Retina (tissue), 1 donor: ENCODE data around the gene CCDC171.

Source experiments
- DNase-seq: peaks from one replicate; pipeline ENCODE4 v3.0.0-alpha.2; 2016

Gene CCDC171

GRCh38 chr9:15885464-15885863 is 332.6 kb downstream of the CCDC171 start:
- DNase-seq: no peak

GRCh38 chr9:15889555-15889954 is 336.7 kb downstream of the CCDC171 start:
- DNase-seq: no peak

- DNase-seq: no peak
Measured at GRCh38 chr9:15901572-15901971, 348.7 kb downstream of the CCDC171 start.

- DNase-seq: no peak
Measured at GRCh38 chr9:15909297-15909696, 356.5 kb downstream of the CCDC171 start.

- DNase-seq: no peak
Measured at GRCh38 chr9:15915711-15916110, 362.9 kb downstream of the CCDC171 start.

- DNase-seq: peak; percentile 67
Measured at GRCh38 chr9:15927161-15927560, 374.3 kb downstream of the CCDC171 start.

- no peak for DNase-seq
Measured at GRCh38 chr9:15935661-15936305, 382.9 kb downstream of the CCDC171 start.

GRCh38 chr9:15936306-15936921 is 383.6 kb downstream of the CCDC171 start:
- DNase-seq: no peak

- DNase-seq: no peak
Measured at GRCh38 chr9:15942831-15943424, 390.1 kb downstream of the CCDC171 start.

GRCh38 chr9:15944341-15944740 is 391.5 kb downstream of the CCDC171 start:
- no peak for DNase-seq

GRCh38 chr9:15959663-15960062 is 406.8 kb downstream of the CCDC171 start:
- DNase-seq: no peak

- DNase-seq: no peak
Measured at GRCh38 chr9:15961217-15961616, 408.4 kb downstream of the CCDC171 start.

- DNase-seq: no peak
Measured at GRCh38 chr9:15965246-15965745, 412.5 kb downstream of the CCDC171 start.

GRCh38 chr9:15966471-15966870 is 413.6 kb downstream of the CCDC171 start:
- no peak for DNase-seq

- DNase-seq: no peak
Measured at GRCh38 chr9:15967068-15967467, 414.2 kb downstream of the CCDC171 start.

GRCh38 chr9:15972760-15973159 is 419.9 kb downstream of the CCDC171 start:
- no peak for DNase-seq

GRCh38 chr9:15975101-15975778 is 422.4 kb downstream of the CCDC171 start:
- no peak for DNase-seq

GRCh38 chr9:15977438-15977837 is 424.6 kb downstream of the CCDC171 start:
- DNase-seq: no peak

- DNase-seq: no peak
Measured at GRCh38 chr9:15982182-15982581, 429.3 kb downstream of the CCDC171 start.

- no peak for DNase-seq
Measured at GRCh38 chr9:15999422-16000339, 446.8 kb downstream of the CCDC171 start.

GRCh38 chr9:16000811-16001210 is 448.0 kb downstream of the CCDC171 start:
- DNase-seq: no peak

GRCh38 chr9:16001856-16002255 is 449.0 kb downstream of the CCDC171 start:
- no peak for DNase-seq

GRCh38 chr9:16002816-16003215 is 450.0 kb downstream of the CCDC171 start:
- no peak for DNase-seq
